OCI-LY1 (cell line): ENCODE measurements around the gene TSPAN10.

ENCODE experiments used
- H2AFZ ChIP-seq: fragments of 200-600 bp; sonication (generic), shearing (Covaris generic); 2 replicates; pipeline ENCODE4 v1.6.0; 2014; ENCODE audit warnings: antibody characterized with exemption, mild to moderate bottlenecking, low read length
- H3F3A ChIP-seq: fragments of 200-600 bp; sonication (generic), shearing (Covaris generic); 2 replicates; pipeline ENCODE4 v1.6.0; 2014; ENCODE audit warnings: mild to moderate bottlenecking, antibody characterized with exemption, low read length, moderate library complexity; ENCODE audit not compliant: insufficient read depth
- H3K27ac ChIP-seq: fragments of 200-600 bp; sonication (generic); 2 replicates; pipeline ENCODE4 v1.5.1; 2014; ENCODE audit warnings: low read length, mixed run types, mild to moderate bottlenecking, low read depth; ENCODE audit not compliant: poor library complexity, severe bottlenecking
- H3K27me3 ChIP-seq: fragments of 200-600 bp; sonication (generic); 2 replicates; pipeline ENCODE4 v1.6.0; 2014; ENCODE audit warnings: antibody characterized with exemption, mild to moderate bottlenecking, low read length, moderate library complexity; ENCODE audit not compliant: insufficient read depth
- H3K36me3 ChIP-seq: fragments of 200-600 bp; sonication (generic); 2 replicates; pipeline ENCODE4 v1.6.1; 2014; ENCODE audit warnings: mild to moderate bottlenecking, antibody characterized with exemption, low read length, moderate library complexity, mixed read lengths; ENCODE audit not compliant: insufficient read depth
- H3K4me1 ChIP-seq: fragments of 200-600 bp; sonication (generic); 2 replicates; pipeline ENCODE4 v1.5.1; 2014; ENCODE audit warnings: mild to moderate bottlenecking, low read length, moderate library complexity; ENCODE audit not compliant: insufficient read depth, severe bottlenecking
- H3K4me2 ChIP-seq: fragments of 200-600 bp; sonication (generic), shearing (Covaris generic); 2 replicates; pipeline ENCODE4 v1.6.1; 2014; ENCODE audit warnings: low read length
- H3K4me3 ChIP-seq: fragments of 200-600 bp; sonication (generic); 2 replicates; pipeline ENCODE4 v1.5.1; 2014; ENCODE audit warnings: low read length, low read depth, mild to moderate bottlenecking, mixed read lengths; ENCODE audit not compliant: poor library complexity, severe bottlenecking
- H3K79me2 ChIP-seq: fragments of 200-600 bp; shearing (Covaris generic); 2 replicates; pipeline ENCODE4 v1.6.1; 2016; ENCODE audit warnings: mixed run types, low read length, mixed read lengths; ENCODE audit not compliant: insufficient read depth
- H3K9ac ChIP-seq: fragments of 200-600 bp; sonication (generic), shearing (Covaris generic); 2 replicates; pipeline ENCODE4 v1.6.1; 2014; ENCODE audit warnings: mild to moderate bottlenecking, low read length, mixed read lengths
- H3K9me2 ChIP-seq: fragments of 200-600 bp; sonication (generic), shearing (Covaris generic); 2 replicates; pipeline ENCODE4 v1.6.1; 2014; ENCODE audit warnings: low read depth, mild to moderate bottlenecking, low read length, mixed read lengths
- H3K9me3 ChIP-seq: fragments of 200-600 bp; shearing (Covaris generic); 2 replicates; pipeline ENCODE4 v1.6.1; 2014; ENCODE audit warnings: low read length, mixed read lengths
- H4K20me1 ChIP-seq: fragments of 200-600 bp; sonication (generic), shearing (Covaris generic); 2 replicates; pipeline ENCODE4 v1.6.0; 2016; ENCODE audit warnings: mild to moderate bottlenecking, low read length; ENCODE audit not compliant: insufficient read depth
- CTCF ChIP-seq: fragments of 200-600 bp; sonication (generic), shearing (Covaris generic); IDR thresholded peaks from 2 replicates; pipeline ENCODE4 v1.5.1; 2017; ENCODE audit warnings: mild to moderate bottlenecking, antibody characterized with exemption, low read length, moderate library complexity, mixed read lengths
- EZH2 ChIP-seq: fragments of 200-600 bp; sonication (generic), shearing (Covaris generic); IDR thresholded peaks from 2 replicates; pipeline ENCODE4 v1.8.0; 2017; ENCODE audit warnings: borderline replicate concordance, mixed run types, mild to moderate bottlenecking, antibody characterized with exemption, low read length, moderate library complexity, mixed read lengths

The TSPAN10 gene

GRCh38 chr17:81635973-81636504 is 957 bp upstream of the TSPAN10 start:
- Histone ChIP-seq H3K9ac (peak overlapping the region; percentile 97), H3K9me2 (no peaks in the 10 kb centered on the region), H3K27me3 (no peaks in the 10 kb centered on the region), H3K4me3 (peak overlapping the region; percentile 98), H3K36me3 (peaks cover 25% of the 10 kb centered on the region), H3K4me2 (peak overlapping the region; percentile 78), H4K20me1 (no peaks in the 10 kb centered on the region), H3F3A (no peaks in the 10 kb centered on the region), H3K4me1 (peaks cover 24% of the 10 kb centered on the region), H3K27ac (peak overlapping the region; percentile 88), H3K79me2 (peaks cover 47% of the 10 kb centered on the region), H2AFZ (no peak overlapping the region), H3K9me3 (no peaks in the 10 kb centered on the region)
- TF ChIP-seq CTCF (no peak), EZH2 (no peak)

GRCh38 chr17:81638683-81639082 is 1.7 kb downstream of the TSPAN10 start:
- no peaks in the 10 kb centered on the region for H3K9me3 ChIP-seq
- no peaks in the 10 kb centered on the region for H4K20me1 ChIP-seq
- no peaks in the 10 kb centered on the region for H3K9me2 ChIP-seq
- peaks cover 24% of the 10 kb centered on the region for H3K4me1 ChIP-seq
- H2AFZ ChIP-seq, result no peak overlapping the region
- no peak overlapping the region for H3K4me3 ChIP-seq
- no peaks in the 10 kb centered on the region for H3K27me3 ChIP-seq
- TF ChIP-seq CTCF, result no peak
- TF ChIP-seq EZH2, result no peak
- peaks cover 29% of the 10 kb centered on the region for H3K79me2 ChIP-seq
- peaks cover 8% of the 10 kb centered on the region for H3K36me3 ChIP-seq
- H3K9ac ChIP-seq, result no peak overlapping the region
- H3F3A ChIP-seq, result no peaks in the 10 kb centered on the region
- no peak overlapping the region for H3K27ac ChIP-seq
- H3K4me2 ChIP-seq, result no peak overlapping the region

- peaks cover 6% of the 10 kb centered on the region; the same call in 1 of the 2 replicates for H3K27me3 ChIP-seq
- peaks cover 11% of the 10 kb centered on the region for H3K4me1 ChIP-seq
- no peak overlapping the region for H3K4me2 ChIP-seq
- TF ChIP-seq EZH2, result no peak
- TF ChIP-seq CTCF, result no peak
- H2AFZ ChIP-seq, result no peak overlapping the region
- H3K79me2 ChIP-seq, result peaks cover 16% of the 10 kb centered on the region
- no peaks in the 10 kb centered on the region for H4K20me1 ChIP-seq
- H3F3A ChIP-seq, result no peaks in the 10 kb centered on the region
- no peak overlapping the region for H3K9ac ChIP-seq
- H3K9me3 ChIP-seq, result no peaks in the 10 kb centered on the region
- H3K4me3 ChIP-seq, result no peak overlapping the region
- H3K36me3 ChIP-seq, result no peaks in the 10 kb centered on the region
- no peaks in the 10 kb centered on the region for H3K9me2 ChIP-seq
- H3K27ac ChIP-seq, result no peak overlapping the region
Observed at GRCh38 chr17:81640011-81640410, 3.0 kb downstream of the TSPAN10 start.
